HUES48 (cell line): ENCODE results near the gene LYPD5.

Experiments
- H3K27ac ChIP-seq: one replicate; pipeline ENCODE4 v1.7.0; 2013; ENCODE audit warnings: low read depth, low read length, inconsistent platforms
- H3K27me3 ChIP-seq: 2 replicates; pipeline ENCODE4 v1.6.1; 2013; ENCODE audit warnings: mild to moderate bottlenecking, low read length; ENCODE audit not compliant: control insufficient read depth, insufficient read depth
- H3K36me3 ChIP-seq: 2 replicates; pipeline ENCODE4 v1.6.1; 2013; ENCODE audit warnings: low read length; ENCODE audit not compliant: control insufficient read depth, insufficient read depth
- H3K4me1 ChIP-seq: 2 replicates; pipeline ENCODE4 v1.6.1; 2013; ENCODE audit warnings: mild to moderate bottlenecking, low read length; ENCODE audit not compliant: control insufficient read depth, insufficient read depth
- H3K4me3 ChIP-seq: 2 replicates; pipeline ENCODE4 v1.5.1; 2013; ENCODE audit warnings: mild to moderate bottlenecking, low read depth, low read length
- H3K9ac ChIP-seq: 2 replicates; pipeline ENCODE4 v1.6.1; 2013; ENCODE audit warnings: mild to moderate bottlenecking, low read depth, low read length, moderate library complexity
- H3K9me3 ChIP-seq: 2 replicates; pipeline ENCODE4 v1.6.1; 2013; ENCODE audit warnings: low read length; ENCODE audit not compliant: control insufficient read depth, insufficient read depth

Gene LYPD5

DNA sequence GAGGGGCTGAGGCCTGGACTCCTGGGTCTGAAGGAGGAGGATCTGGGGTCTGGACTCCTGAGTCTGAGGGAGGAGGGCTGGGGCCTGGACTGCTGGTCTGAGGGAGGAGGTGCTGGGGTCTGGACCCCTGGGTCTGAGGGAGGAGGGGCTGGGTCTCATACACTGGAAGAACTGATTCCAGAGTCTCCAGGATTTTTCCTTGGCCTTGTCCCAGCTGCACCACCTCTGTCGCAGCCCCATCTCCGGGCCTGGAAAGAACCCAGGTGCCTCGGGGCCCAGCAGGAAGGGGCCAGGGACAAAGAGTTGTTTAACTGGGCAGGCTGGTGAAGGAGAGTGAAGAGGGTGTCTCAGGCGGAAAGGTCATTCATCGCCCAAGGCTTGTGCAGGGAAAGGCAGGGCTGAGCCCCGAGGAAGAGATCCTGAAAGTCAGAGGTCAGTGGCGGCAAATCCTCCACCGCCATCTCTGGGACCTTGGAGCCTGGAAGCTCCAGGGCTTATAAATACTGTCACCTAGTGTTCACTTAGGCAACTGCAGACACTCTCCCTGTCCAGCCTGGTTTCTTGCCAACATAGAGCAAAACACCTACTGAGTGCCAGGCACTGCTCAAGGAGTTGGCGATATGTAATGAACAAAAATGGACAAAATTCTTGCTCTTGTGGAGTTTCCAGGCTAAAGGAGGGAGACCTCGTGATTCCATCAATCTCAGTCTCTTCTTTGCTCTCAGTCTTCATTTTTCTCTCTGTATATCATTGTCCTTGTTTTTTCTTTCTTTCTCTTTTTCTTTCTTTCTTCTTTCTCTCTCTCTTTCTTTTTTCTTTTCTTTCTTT is 17.1 kb downstream of the LYPD5 start:
- Histone ChIP-seq H3K9ac (no peak overlapping the region), H3K9me3 (no peaks in the 10 kb centered on the region), H3K4me1 (no peaks in the 10 kb centered on the region), H3K4me3 (no peak overlapping the region), H3K36me3 (no peaks in the 10 kb centered on the region), H3K27me3 (no peaks in the 10 kb centered on the region), H3K27ac (no peak overlapping the region)

- H3K36me3 ChIP-seq: no peaks in the 10 kb centered on the region
- peaks cover 6% of the 10 kb centered on the region for H3K4me1 ChIP-seq
- no peaks in the 10 kb centered on the region for H3K9me3 ChIP-seq
- H3K9ac ChIP-seq: no peak overlapping the region
- no peaks in the 10 kb centered on the region for H3K27me3 ChIP-seq
- H3K4me3 ChIP-seq: no peak overlapping the region
- no peak overlapping the region for H3K27ac ChIP-seq
These were observed 17.8 kb downstream of the LYPD5 start for GRCh38 chr19:43784241-43784980.

GRCh38 chr19:43783636-43784035 is 18.6 kb downstream of the LYPD5 start:
- Histone ChIP-seq H3K9ac (no peak overlapping the region), H3K27ac (no peak overlapping the region), H3K4me3 (no peak overlapping the region), H3K36me3 (no peaks in the 10 kb centered on the region), H3K9me3 (no peaks in the 10 kb centered on the region), H3K4me1 (peaks cover 9% of the 10 kb centered on the region), H3K27me3 (no peaks in the 10 kb centered on the region)

GRCh38 chr19:43782689-43783231 is 19.5 kb downstream of the LYPD5 start:
- Histone ChIP-seq H3K4me1 (peaks cover 12% of the 10 kb centered on the region), H3K9me3 (no peaks in the 10 kb centered on the region), H3K27ac (no peak overlapping the region), H3K9ac (no peak overlapping the region), H3K27me3 (no peaks in the 10 kb centered on the region), H3K36me3 (no peaks in the 10 kb centered on the region), H3K4me3 (no peak overlapping the region)

GRCh38 chr19:43782311-43782660 is 20.0 kb downstream of the LYPD5 start:
- Histone ChIP-seq H3K27ac (no peak overlapping the region), H3K9ac (no peak overlapping the region), H3K36me3 (no peaks in the 10 kb centered on the region), H3K4me1 (peaks cover 17% of the 10 kb centered on the region), H3K27me3 (no peaks in the 10 kb centered on the region), H3K9me3 (no peaks in the 10 kb centered on the region), H3K4me3 (no peak overlapping the region)

GRCh38 chr19:43781630-43782310 is 20.5 kb downstream of the LYPD5 start:
- Histone ChIP-seq H3K27me3 (no peaks in the 10 kb centered on the region), H3K4me3 (no peak overlapping the region), H3K9me3 (no peaks in the 10 kb centered on the region), H3K36me3 (no peaks in the 10 kb centered on the region), H3K27ac (no peak overlapping the region), H3K9ac (no peak overlapping the region), H3K4me1 (peaks cover 21% of the 10 kb centered on the region)

GRCh38 chr19:43780706-43781525 is 21.3 kb downstream of the LYPD5 start, which contains the start of gene KCNN4:
Gene KCNN4 (minus strand): TSS chr19:43780973. CDS start chr19:43780861, 112 bp downstream.
- Histone ChIP-seq H3K9me3 (no peaks in the 10 kb centered on the region), H3K4me1 (peaks cover 21% of the 10 kb centered on the region), H3K4me3 (no peak within 1 kb of the TSS), H3K9ac (no peak within 1 kb of the TSS), H3K36me3 (no peaks in the 10 kb centered on the region), H3K27ac (no peak within 1 kb of the TSS), H3K27me3 (no peaks in the 10 kb centered on the region)

DNA sequence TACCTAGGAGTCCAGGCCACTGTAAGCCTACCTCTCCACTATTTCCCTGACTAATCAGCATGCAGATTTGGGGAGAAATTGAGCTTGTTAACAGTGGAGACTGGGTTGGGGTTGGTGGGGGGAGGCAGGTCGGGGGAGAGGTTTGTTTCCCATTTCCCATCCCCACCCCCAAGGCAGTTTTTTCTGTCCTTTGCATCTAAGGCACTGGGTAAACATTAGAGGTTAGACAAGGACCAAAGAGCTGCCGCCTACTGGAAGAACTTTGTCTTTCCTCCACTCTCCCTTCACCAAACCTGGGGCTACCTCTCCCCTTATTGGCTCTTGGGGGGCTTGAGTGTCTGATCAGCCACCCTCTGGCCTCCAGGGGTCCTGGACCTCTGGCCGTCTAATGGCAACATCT is 22.4 kb downstream of the LYPD5 start:
- H3K4me1 ChIP-seq: peaks cover 21% of the 10 kb centered on the region
- no peak overlapping the region for H3K9ac ChIP-seq
- H3K4me3 ChIP-seq: no peak overlapping the region

DNA sequence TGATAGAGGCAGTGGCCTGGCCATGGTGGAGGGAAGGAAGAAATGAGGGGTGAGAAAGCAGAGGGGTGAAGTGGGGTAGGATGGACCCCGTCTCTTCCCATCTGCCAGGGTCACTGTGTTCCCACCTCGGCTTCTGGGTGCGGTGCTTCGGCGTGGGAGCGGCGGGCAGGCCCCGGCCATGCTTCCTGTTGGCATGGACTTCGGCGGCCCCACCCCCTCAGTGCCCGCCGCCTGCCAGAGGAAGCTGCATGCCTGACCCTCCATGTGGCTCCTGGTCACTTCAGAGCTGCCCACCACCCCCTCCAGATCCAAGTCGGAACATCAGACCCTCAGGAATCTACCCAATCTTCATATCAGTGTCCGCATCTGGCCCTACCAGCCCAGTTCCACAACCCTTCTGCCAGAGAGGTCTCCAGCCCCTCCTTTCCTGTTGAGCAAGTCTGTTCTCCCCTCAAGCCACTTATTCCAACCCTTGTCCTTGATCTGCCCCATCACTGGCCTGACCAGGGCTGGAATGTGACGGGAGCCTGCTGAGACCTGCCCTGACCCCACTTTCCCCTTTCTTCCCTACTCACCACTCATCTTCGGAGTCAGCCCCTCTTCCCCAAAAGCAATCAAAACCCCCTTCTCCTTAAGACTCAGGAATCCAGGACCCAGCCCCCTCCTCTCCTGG is 23.0 kb downstream of the LYPD5 start:
- Histone ChIP-seq H3K36me3 (no peaks in the 10 kb centered on the region), H3K4me3 (no peak overlapping the region), H3K27me3 (peaks cover 13% of the 10 kb centered on the region), H3K4me1 (peaks cover 21% of the 10 kb centered on the region), H3K27ac (no peak overlapping the region), H3K9ac (no peak overlapping the region), H3K9me3 (no peaks in the 10 kb centered on the region)

More for the DNA sequence above, 22.4 kb downstream of the LYPD5 start:
- no peak overlapping the region for H3K27ac ChIP-seq
- H3K36me3 ChIP-seq: no peaks in the 10 kb centered on the region
- peaks cover 9% of the 10 kb centered on the region for H3K27me3 ChIP-seq
- H3K9me3 ChIP-seq: no peaks in the 10 kb centered on the region

- Histone ChIP-seq H3K9me3 (no peaks in the 10 kb centered on the region), H3K4me3 (no peak overlapping the region), H3K9ac (no peak overlapping the region), H3K27ac (no peak overlapping the region), H3K27me3 (peaks cover 19% of the 10 kb centered on the region), H3K36me3 (no peaks in the 10 kb centered on the region), H3K4me1 (peaks cover 26% of the 10 kb centered on the region)
These were observed 23.6 kb downstream of the LYPD5 start for GRCh38 chr19:43778651-43779050.
